ENCODE results near the gene APOC1. TPM values are rescaled to one million over a fixed set of nuclear protein-coding genes. Genes with fewer than 3 reads are reported as not detected.
A peak's percentile ranks its signal among the peaks of the same experiment; 100 is the strongest.

Gene APOC1
- total RNA-seq, 4 donors from 2014 or later: 38.6 to 58.3 (median 47.7) TPM

DNA sequence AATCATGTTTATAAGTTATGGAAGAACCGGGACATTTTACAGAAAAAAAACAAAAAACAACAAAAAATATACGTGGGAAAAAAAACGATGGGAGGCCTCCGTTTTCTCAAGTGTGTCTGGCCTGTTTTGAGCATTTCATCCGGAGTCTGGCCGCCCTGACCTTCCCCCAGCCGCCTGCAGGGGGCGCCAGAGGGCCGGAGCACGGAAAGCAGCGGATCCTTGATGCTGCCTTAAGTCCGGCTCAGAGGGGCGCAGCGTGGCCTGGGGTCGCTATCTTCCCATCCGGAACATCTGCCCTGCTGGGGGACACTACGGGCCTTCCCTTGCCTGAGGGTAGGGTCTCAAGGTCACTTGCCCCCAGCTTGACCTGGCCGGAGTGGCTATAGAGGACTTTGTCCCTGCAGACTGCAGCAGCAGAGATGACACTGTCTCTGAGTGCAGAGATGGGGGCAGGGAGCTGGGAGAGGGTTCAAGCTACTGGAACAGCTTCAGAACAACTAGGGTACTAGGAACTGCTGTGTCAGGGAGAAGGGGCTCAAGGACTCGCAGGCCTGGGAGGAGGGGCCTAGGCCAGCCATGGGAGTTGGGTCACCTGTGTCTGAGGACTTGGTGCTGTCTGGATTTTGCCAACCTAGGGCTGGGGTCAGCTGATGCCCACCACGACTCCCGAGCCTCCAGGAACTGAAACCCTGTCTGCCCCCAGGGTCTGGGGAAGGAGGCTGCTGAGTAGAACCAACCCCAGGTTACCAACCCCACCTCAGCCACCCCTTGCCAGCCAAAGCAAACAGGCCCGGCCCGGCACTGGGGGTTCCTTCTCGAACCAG, 10.6 kb upstream of the APOC1 start:
- TF ChIP-seq, protein P1, sequence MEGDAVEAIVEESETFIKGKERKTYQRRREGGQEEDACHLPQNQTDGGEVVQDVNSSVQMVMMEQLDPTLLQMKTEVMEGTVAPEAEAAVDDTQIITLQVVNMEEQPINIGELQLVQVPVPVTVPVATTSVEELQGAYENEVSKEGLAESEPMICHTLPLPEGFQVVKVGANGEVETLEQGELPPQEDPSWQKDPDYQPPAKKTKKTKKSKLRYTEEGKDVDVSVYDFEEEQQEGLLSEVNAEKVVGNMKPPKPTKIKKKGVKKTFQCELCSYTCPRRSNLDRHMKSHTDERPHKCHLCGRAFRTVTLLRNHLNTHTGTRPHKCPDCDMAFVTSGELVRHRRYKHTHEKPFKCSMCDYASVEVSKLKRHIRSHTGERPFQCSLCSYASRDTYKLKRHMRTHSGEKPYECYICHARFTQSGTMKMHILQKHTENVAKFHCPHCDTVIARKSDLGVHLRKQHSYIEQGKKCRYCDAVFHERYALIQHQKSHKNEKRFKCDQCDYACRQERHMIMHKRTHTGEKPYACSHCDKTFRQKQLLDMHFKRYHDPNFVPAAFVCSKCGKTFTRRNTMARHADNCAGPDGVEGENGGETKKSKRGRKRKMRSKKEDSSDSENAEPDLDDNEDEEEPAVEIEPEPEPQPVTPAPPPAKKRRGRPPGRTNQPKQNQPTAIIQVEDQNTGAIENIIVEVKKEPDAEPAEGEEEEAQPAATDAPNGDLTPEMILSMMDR (IDR thresholded peaks at IDR 0.05): peak; percentile 97 to 99
- TF ChIP-seq POLR2AphosphoS5 (IDR thresholded peaks at IDR 0.05) (no peak), POLR2A (IDR thresholded peaks at IDR 0.05) (no peak)
- DNase-seq (ENCODE audit: low spot score in 2 of 2): peak in 1 of 2 donors; percentile 87
- Histone ChIP-seq H3K27me3 (peaks cover 9% of the 10 kb centered on the region), H3K9me3 (no peaks in the 10 kb centered on the region), H3K4me1 (peaks cover 37% of the 10 kb centered on the region), H3K4me3 (no peak overlapping the region), H3K27ac (no peak overlapping the region), H3K36me3 (peaks cover 45% of the 10 kb centered on the region)
- 2% methylated on average over 14 of the region's 24 CpGs for WGBS

DNA sequence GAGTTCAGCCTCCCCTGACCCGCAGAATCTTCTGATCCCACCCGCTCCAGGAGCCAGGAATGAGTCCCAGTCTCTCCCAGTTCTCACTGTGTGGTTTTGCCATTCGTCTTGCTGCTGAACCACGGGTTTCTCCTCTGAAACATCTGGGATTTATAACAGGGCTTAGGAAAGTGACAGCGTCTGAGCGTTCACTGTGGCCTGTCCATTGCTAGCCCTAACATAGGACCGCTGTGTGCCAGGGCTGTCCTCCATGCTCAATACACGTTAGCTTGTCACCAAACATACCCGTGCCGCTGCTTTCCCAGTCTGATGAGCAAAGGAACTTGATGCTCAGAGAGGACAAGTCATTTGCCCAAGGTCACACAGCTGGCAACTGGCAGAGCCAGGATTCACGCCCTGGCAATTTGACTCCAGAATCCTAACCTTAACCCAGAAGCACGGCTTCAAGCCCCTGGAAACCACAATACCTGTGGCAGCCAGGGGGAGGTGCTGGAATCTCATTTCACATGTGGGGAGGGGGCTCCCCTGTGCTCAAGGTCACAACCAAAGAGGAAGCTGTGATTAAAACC, 9.9 kb upstream of the APOC1 start:
- 55% methylated on average over 11 of the region's 12 CpGs for WGBS
- no peaks in the 10 kb centered on the region for H3K9me3 ChIP-seq
- no peak overlapping the region for H3K4me3 ChIP-seq
- peaks cover 37% of the 10 kb centered on the region for H3K4me1 ChIP-seq
- H3K27ac ChIP-seq: no peak overlapping the region
- no peak for DNase-seq (ENCODE audit: low spot score in 2 of 2)
- H3K27me3 ChIP-seq: peaks cover 9% of the 10 kb centered on the region
- H3K36me3 ChIP-seq: peaks cover 44% of the 10 kb centered on the region
- no peak for TF ChIP-seq EP300 (IDR thresholded peaks at IDR 0.05)
- no peak for TF ChIP-seq POLR2A (IDR thresholded peaks at IDR 0.05)
- TF ChIP-seq, protein P1 (IDR thresholded peaks at IDR 0.05): no peak
- TF ChIP-seq POLR2AphosphoS5 (IDR thresholded peaks at IDR 0.05): no peak

DNA sequence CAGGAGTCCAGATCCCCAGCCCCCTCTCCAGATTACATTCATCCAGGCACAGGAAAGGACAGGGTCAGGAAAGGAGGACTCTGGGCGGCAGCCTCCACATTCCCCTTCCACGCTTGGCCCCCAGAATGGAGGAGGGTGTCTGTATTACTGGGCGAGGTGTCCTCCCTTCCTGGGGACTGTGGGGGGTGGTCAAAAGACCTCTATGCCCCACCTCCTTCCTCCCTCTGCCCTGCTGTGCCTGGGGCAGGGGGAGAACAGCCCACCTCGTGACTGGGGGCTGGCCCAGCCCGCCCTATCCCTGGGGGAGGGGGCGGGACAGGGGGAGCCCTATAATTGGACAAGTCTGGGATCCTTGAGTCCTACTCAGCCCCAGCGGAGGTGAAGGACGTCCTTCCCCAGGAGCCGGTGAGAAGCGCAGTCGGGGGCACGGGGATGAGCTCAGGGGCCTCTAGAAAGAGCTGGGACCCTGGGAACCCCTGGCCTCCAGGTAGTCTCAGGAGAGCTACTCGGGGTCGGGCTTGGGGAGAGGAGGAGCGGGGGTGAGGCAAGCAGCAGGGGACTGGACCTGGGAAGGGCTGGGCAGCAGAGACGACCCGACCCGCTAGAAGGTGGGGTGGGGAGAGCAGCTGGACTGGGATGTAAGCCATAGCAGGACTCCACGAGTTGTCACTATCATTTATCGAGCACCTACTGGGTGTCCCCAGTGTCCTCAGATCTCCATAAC, 8.8 kb upstream of the APOC1 start, which contains the start of gene APOE:
Gene APOE, plus strand, starts transcription at position 360 of the 724 bp plus-strand sequence. CDS start 829 bp downstream, outside the sequence.
- Histone ChIP-seq H3K27me3 (peaks cover 9% of the 10 kb centered on the region), H3K9me3 (no peaks in the 10 kb centered on the region), H3K36me3 (peaks cover 36% of the 10 kb centered on the region), H3K4me3 (peak within 1 kb of the TSS; percentile 52), H3K4me1 (peaks cover 46% of the 10 kb centered on the region), H3K27ac (peak within 1 kb of the TSS; percentile 62)
- TF ChIP-seq, protein P1 (IDR thresholded peaks at IDR 0.05): no peak
- TF ChIP-seq POLR2A (IDR thresholded peaks at IDR 0.05) (no peak), EP300 (IDR thresholded peaks at IDR 0.05) (no peak), POLR2AphosphoS5 (IDR thresholded peaks at IDR 0.05) (no peak)
- WGBS: 0% methylated on average over 16 of the region's 20 CpGs
- DNase-seq (ENCODE audit: low spot score in 2 of 2): no peak

DNA sequence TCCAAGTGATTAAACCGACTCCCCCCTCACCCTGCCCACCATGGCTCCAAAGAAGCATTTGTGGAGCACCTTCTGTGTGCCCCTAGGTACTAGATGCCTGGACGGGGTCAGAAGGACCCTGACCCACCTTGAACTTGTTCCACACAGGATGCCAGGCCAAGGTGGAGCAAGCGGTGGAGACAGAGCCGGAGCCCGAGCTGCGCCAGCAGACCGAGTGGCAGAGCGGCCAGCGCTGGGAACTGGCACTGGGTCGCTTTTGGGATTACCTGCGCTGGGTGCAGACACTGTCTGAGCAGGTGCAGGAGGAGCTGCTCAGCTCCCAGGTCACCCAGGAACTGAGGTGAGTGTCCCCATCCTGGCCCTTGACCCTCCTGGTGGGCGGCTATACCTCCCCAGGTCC, 6.8 kb upstream of the APOC1 start:
- WGBS: 98% methylated on average over 8 of the region's 12 CpGs
- Histone ChIP-seq H3K27me3 (peaks cover 9% of the 10 kb centered on the region), H3K4me3 (no peak overlapping the region)

More for the DNA sequence above, 6.8 kb upstream of the APOC1 start:
- Histone ChIP-seq H3K27ac (no peak overlapping the region), H3K36me3 (peaks cover 16% of the 10 kb centered on the region), H3K9me3 (no peaks in the 10 kb centered on the region), H3K4me1 (peaks cover 57% of the 10 kb centered on the region)
- TF ChIP-seq EP300 (IDR thresholded peaks at IDR 0.05) (no peak), POLR2AphosphoS5 (IDR thresholded peaks at IDR 0.05) (no peak), POLR2A (IDR thresholded peaks at IDR 0.05) (no peak)
- TF ChIP-seq, protein P1 (IDR thresholded peaks at IDR 0.05): no peak
- DNase-seq (ENCODE audit: low spot score in 2 of 2): no peak

Measured in suprapubic skin (tissue), 4 donors.